Measurements from ENCODE around the gene HBEGF. TPM values are rescaled to one million over a fixed set of nuclear protein-coding genes. Genes with fewer than 3 reads are reported as not detected.

HBEGF gene
- total RNA-seq, 1 experiment from 2014 or later, result 12.3 TPM

GRCh38 chr5:140349244-140349643, 2.8 kb upstream of the HBEGF start (continued):
- TF ChIP-seq, protein P1, sequence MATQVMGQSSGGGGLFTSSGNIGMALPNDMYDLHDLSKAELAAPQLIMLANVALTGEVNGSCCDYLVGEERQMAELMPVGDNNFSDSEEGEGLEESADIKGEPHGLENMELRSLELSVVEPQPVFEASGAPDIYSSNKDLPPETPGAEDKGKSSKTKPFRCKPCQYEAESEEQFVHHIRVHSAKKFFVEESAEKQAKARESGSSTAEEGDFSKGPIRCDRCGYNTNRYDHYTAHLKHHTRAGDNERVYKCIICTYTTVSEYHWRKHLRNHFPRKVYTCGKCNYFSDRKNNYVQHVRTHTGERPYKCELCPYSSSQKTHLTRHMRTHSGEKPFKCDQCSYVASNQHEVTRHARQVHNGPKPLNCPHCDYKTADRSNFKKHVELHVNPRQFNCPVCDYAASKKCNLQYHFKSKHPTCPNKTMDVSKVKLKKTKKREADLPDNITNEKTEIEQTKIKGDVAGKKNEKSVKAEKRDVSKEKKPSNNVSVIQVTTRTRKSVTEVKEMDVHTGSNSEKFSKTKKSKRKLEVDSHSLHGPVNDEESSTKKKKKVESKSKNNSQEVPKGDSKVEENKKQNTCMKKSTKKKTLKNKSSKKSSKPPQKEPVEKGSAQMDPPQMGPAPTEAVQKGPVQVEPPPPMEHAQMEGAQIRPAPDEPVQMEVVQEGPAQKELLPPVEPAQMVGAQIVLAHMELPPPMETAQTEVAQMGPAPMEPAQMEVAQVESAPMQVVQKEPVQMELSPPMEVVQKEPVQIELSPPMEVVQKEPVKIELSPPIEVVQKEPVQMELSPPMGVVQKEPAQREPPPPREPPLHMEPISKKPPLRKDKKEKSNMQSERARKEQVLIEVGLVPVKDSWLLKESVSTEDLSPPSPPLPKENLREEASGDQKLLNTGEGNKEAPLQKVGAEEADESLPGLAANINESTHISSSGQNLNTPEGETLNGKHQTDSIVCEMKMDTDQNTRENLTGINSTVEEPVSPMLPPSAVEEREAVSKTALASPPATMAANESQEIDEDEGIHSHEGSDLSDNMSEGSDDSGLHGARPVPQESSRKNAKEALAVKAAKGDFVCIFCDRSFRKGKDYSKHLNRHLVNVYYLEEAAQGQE (IDR thresholded peaks at IDR 0.05; ENCODE audit: low read depth), result no peak
- TF ChIP-seq, protein P2, sequence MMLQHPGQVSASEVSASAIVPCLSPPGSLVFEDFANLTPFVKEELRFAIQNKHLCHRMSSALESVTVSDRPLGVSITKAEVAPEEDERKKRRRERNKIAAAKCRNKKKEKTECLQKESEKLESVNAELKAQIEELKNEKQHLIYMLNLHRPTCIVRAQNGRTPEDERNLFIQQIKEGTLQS (IDR thresholded peaks at IDR 0.05), result no peak
- TF ChIP-seq POLR2AphosphoS5 (IDR thresholded peaks at IDR 0.05; ENCODE audit: low read depth, low read length), result no peak
- no peak for TF ChIP-seq EGR1 (IDR thresholded peaks at IDR 0.05; ENCODE audit: low read depth)
- no peak for TF ChIP-seq CTCF (IDR thresholded peaks at IDR 0.05 in 2 of 3, conservative IDR thresholded peaks at IDR 0.05 in 1 of 3; ENCODE audit: borderline replicate concordance in 1 of 3, insufficient read depth in 1 of 3, low read depth in 2 of 3, low read length in 2 of 3)

DNA sequence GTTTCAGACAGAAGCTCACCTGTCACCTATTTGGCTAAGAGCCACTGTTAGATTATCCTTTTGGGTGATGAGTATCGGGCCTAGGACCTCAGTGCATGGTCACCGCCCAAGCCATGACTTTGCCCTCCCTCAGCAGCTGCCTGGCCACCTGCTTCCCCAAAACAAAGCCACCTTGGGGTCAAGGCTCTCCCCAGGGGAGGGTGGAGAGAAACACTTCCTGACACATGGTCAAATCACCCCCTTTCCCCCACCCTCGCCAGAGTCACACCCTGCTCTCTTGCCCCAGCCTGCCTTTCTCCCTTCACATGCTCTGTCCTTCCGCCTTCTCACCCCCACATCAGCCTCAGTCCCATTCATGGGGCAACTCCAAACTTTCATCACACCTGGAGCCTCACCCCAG, 1.7 kb upstream of the HBEGF start:
- POLR2A ChIA-PET, result interaction anchor here (0.7 kb wide), 1 partner anchor 299 kb away, joined by 4 read pairs; the partner anchor contains the start of genes IK and NDUFA2

More for the DNA sequence above, 1.7 kb upstream of the HBEGF start:
- Histone ChIP-seq H4K20me1 (ENCODE audit: insufficient read depth) (no peaks in the 10 kb centered on the region), H3K4me3 (replicated peaks in 1 of 2; ENCODE audit: low read depth in 1 of 2, low read length in 2 of 2) (no peak overlapping the region), H3K27me3 (ENCODE audit: insufficient read depth, low read length) (no peaks in the 10 kb centered on the region), H2AFZ (ENCODE audit: low read depth, low read length, poor library complexity, severe bottlenecking) (no peak overlapping the region), H3K79me2 (ENCODE audit: insufficient read depth, low read length) (no peaks in the 10 kb centered on the region), H3K9me3 (ENCODE audit: control insufficient read depth in 1 of 2, insufficient read depth in 1 of 2, low read depth in 1 of 2, low read length in 2 of 2) (no peaks in the 10 kb centered on the region), H3K4me1 (ENCODE audit: control insufficient read depth in 1 of 2, insufficient read depth in 2 of 2, low read length in 2 of 2) (peaks cover 22 to 43% of the 10 kb centered on the region in 2 experiments), H3K36me3 (ENCODE audit: control insufficient read depth in 1 of 2, insufficient read depth in 2 of 2, low read length in 2 of 2) (no peaks in the 10 kb centered on the region), H3K9me2 (ENCODE audit: insufficient read depth) (no peaks in the 10 kb centered on the region), H3K27ac (ENCODE audit: low read depth, low read length) (no peak overlapping the region), H3K4me2 (ENCODE audit: low read length) (peak overlapping the region; percentile 20), H3K9ac (ENCODE audit: low read length) (no peak overlapping the region)
- no peak for TF ChIP-seq POLR2A (IDR thresholded peaks at IDR 0.05; ENCODE audit: borderline replicate concordance, extremely low read depth, insufficient read depth, insufficient read length)
- CTCF ChIA-PET, result interaction anchor here (1.0 to 2.4 kb wide), 2 partner anchors 11 to 371 kb away, joined by 4 to 12 read pairs; no protein-coding TSS in a partner anchor
- intact Hi-C loops (cut with micrococcal nuclease), result no loop called here
- RAD21 ChIA-PET (ENCODE audit: low non-redundant PET in 1 of 2, low total read pairs in 2 of 2, uncharacterized antibody in 2 of 2, unreplicated experiment in 2 of 2), result interaction anchor here in 1 of 2 experiments (0.6 kb wide), 1 partner anchor 103 kb away, joined by 4 read pairs; no protein-coding TSS in a partner anchor
- BruUV-seq (replicated peaks), result no TSS peak
- ATAC-seq (no peak), DNase-seq (ENCODE audit: low read depth, low spot score) (no peak)
